HCT116 (cell line): ENCODE data around the gene GTF3C5. TPM values are rescaled to one million over a fixed set of nuclear protein-coding genes. Genes with fewer than 3 reads are reported as not detected.

Experiments
- ATAC-seq: fragments of 200-7000 bp; cut with Tn5 transposase; 2 replicates; pipeline ENCODE4 v1.9.1; 2020; ENCODE audit warnings: mild to moderate bottlenecking, moderate library complexity
- BruUV-seq: library from RNA; stranded (reverse); fragments of 400-500 nt; replicated peaks from 2 replicates; lab custom pipeline; 2021; lab: Mats Ljungman, UMichigan
- CTCF ChIA-PET: fragments of 300-600 bp; sonication (Branson Sonifier 250); formaldehyde crosslinking; loops from one replicate; lab custom pipeline; 2021; ENCODE audit warnings: antibody characterized with exemption; lab: Charles Lee
- POLR2A ChIA-PET: fragments of 300-600, 350-600 bp; sonication (Branson Sonifier 250); formaldehyde crosslinking; loops from one replicate; lab custom pipeline; 2021; ENCODE audit warnings: antibody characterized with exemption; lab: Charles Lee
- RAD21 ChIA-PET, 2 experiments: fragments of 300-600 bp; sonication (Branson Sonifier 250); formaldehyde crosslinking; loops; one replicate each; lab custom pipeline; 2023; ENCODE audit warnings: low total read pairs in 2 of 2; ENCODE audit not compliant: uncharacterized antibody in 2 of 2, unreplicated experiment in 2 of 2, low non-redundant PET in 1 of 2; lab: Charles Lee
- DNase-seq: peaks from one replicate; pipeline ENCODE4 v3.0.0-alpha.2; 2010; ENCODE audit warnings: low read depth, low spot score
- H2AFZ ChIP-seq: fragments of 200-600 bp; shearing (Covaris generic), sonication (generic); 2 replicates; pipeline ENCODE4 v1.6.1; 2017; ENCODE audit warnings: low read depth, mixed run types, mixed read lengths, antibody characterized with exemption, low read length; ENCODE audit not compliant: poor library complexity, severe bottlenecking
- H3K27ac ChIP-seq: 2 replicates; pipeline ENCODE4 v1.5.1; 2012; ENCODE audit warnings: low read depth, low read length
- H3K27me3 ChIP-seq: fragments of 200-600 bp; sonication (generic); 2 replicates; pipeline ENCODE4 v1.6.1; 2016; ENCODE audit warnings: mixed run types, low read length, mixed read lengths; ENCODE audit not compliant: insufficient read depth
- H3K36me3 ChIP-seq, 2 experiments: fragments of 200-500 bp in 1 of 2; fragments of 200-600 bp in 1 of 2; sonication (Bioruptor generic) in 1 of 2; sonication (generic) in 1 of 2; 2 replicates each; pipeline versions ENCODE4 v1.5.1 to v1.6.1; 2014 to 2016; ENCODE audit warnings: low read length in 2 of 2, inconsistent platforms in 1 of 2, mixed read lengths in 1 of 2, mixed run types in 1 of 2; ENCODE audit not compliant: insufficient read depth in 2 of 2, control insufficient read depth in 1 of 2
- H3K4me1 ChIP-seq, 2 experiments: fragments of 200-600 bp in 1 of 2; sonication (generic) in 1 of 2; 2 replicates each; pipeline versions ENCODE4 v1.5.1 to v1.6.1; 2012 to 2017; ENCODE audit warnings: low read length in 2 of 2, inconsistent platforms in 1 of 2, mild to moderate bottlenecking in 1 of 2, mixed read lengths in 1 of 2, mixed run types in 1 of 2, moderate library complexity in 1 of 2; ENCODE audit not compliant: insufficient read depth in 2 of 2, control insufficient read depth in 1 of 2
- H3K4me2 ChIP-seq: fragments of 200-600 bp; sonication (generic); 2 replicates; pipeline ENCODE4 v1.6.1; 2017; ENCODE audit warnings: mixed run types, low read length, mixed read lengths
- H3K4me3 ChIP-seq, 2 experiments: fragments of 200-600 bp in 1 of 2; sonication (generic) in 1 of 2; replicated peaks in 1 of 2; 2 replicates each; pipeline ENCODE4 v1.5.1; 2011 to 2016; ENCODE audit warnings: low read length in 2 of 2, control low read depth in 1 of 2, low read depth in 1 of 2, mild to moderate bottlenecking in 1 of 2, mixed read lengths in 1 of 2, mixed run types in 1 of 2
- H3K79me2 ChIP-seq: fragments of 200-600 bp; sonication (generic); 2 replicates; pipeline ENCODE4 v1.6.1; 2017; ENCODE audit warnings: mild to moderate bottlenecking, mixed run types, low read length, moderate library complexity, mixed read lengths; ENCODE audit not compliant: insufficient read depth
- H3K9ac ChIP-seq: fragments of 200-600 bp; sonication (generic); 2 replicates; pipeline ENCODE4 v1.6.1; 2016; ENCODE audit warnings: low read length, mixed read lengths
- H3K9me2 ChIP-seq: fragments of 200-600 bp; sonication (generic), shearing (Covaris generic); 2 replicates; pipeline ENCODE4 v1.6.1; 2017; ENCODE audit warnings: mixed run types, mild to moderate bottlenecking, moderate library complexity; ENCODE audit not compliant: insufficient read depth
- H3K9me3 ChIP-seq, 2 experiments: fragments of 200-500 bp in 1 of 2; fragments of 200-600 bp in 1 of 2; sonication (Bioruptor generic) in 1 of 2; sonication (generic) in 1 of 2; 2 replicates each; pipeline ENCODE4 v1.6.1; 2014 to 2017; ENCODE audit warnings: low read length in 2 of 2, mixed read lengths in 2 of 2, inconsistent platforms in 1 of 2, low read depth in 1 of 2, mild to moderate bottlenecking in 1 of 2, mixed run types in 1 of 2, moderate library complexity in 1 of 2; ENCODE audit not compliant: control insufficient read depth in 1 of 2, insufficient read depth in 1 of 2
- H4K20me1 ChIP-seq: fragments of 200-600 bp; sonication (generic), shearing (Covaris generic); 2 replicates; pipeline ENCODE4 v1.6.1; 2017; ENCODE audit warnings: mixed run types, mild to moderate bottlenecking, moderate library complexity; ENCODE audit not compliant: insufficient read depth
- EGR1 ChIP-seq: IDR thresholded peaks from 2 replicates; pipeline ENCODE4 v1.6.1; 2012; ENCODE audit warnings: low read depth
- ELF1 ChIP-seq: IDR thresholded peaks from 2 replicates; pipeline ENCODE4 v1.6.1; 2012; ENCODE audit warnings: low read depth, borderline replicate concordance
- EZH2 ChIP-seq: fragments of 200-600 bp; sonication (generic); IDR thresholded peaks from 2 replicates; pipeline ENCODE4 v1.6.1; 2017; ENCODE audit warnings: antibody characterized with exemption, mixed run types
- POLR2A ChIP-seq: IDR thresholded peaks from 2 replicates; pipeline ENCODE4 v1.7.0; 2011; ENCODE audit warnings: borderline replicate concordance; ENCODE audit not compliant: insufficient read depth, insufficient read length; ENCODE audit errors: extremely low read depth
- POLR2AphosphoS5 ChIP-seq: IDR thresholded peaks from 2 replicates; pipeline ENCODE4 v1.6.1; 2011; ENCODE audit warnings: mild to moderate bottlenecking, low read depth, low read length, moderate library complexity
- SP1 ChIP-seq: IDR thresholded peaks from 2 replicates; pipeline ENCODE4 v1.6.1; 2012; ENCODE audit warnings: low read depth
- TCF7L2 ChIP-seq: IDR thresholded peaks from 2 replicates; pipeline ENCODE4 v1.7.0; 2011; ENCODE audit warnings: borderline replicate concordance, inconsistent platforms; ENCODE audit not compliant: insufficient read depth, insufficient read length; ENCODE audit errors: extremely low read depth
- ZNF274 ChIP-seq: fragments of 200-500 bp; sonication (Bioruptor generic); IDR thresholded peaks from 2 replicates; pipeline ENCODE4 v1.6.1; 2014; ENCODE audit warnings: mild to moderate bottlenecking, low read depth, low read length, inconsistent platforms
- intact Hi-C: fragments of 100-400 bp; cut with micrococcal nuclease; formaldehyde crosslinking; loops from 2 replicates; pipeline ENCODE4 v1.10.0; 2022
- total RNA-seq: library from RNA; stranded (reverse); gene quantifications from one replicate; pipeline ENCODE4 v1.2.1, GENCODE V29; 2021; ENCODE audit not compliant: unreplicated experiment
- TF ChIP-seq, protein P1 (sequence below), 3 experiments: fragments of 200-600 bp in 1 of 3; sonication (generic) in 1 of 3; IDR thresholded peaks in 2 of 3; conservative IDR thresholded peaks in 1 of 3; 2 replicates each; pipeline ENCODE4 v1.5.1; 2012 to 2017; ENCODE audit warnings: low read depth in 2 of 3, low read length in 2 of 3, antibody characterized with exemption in 1 of 3, borderline replicate concordance in 1 of 3, control low read depth in 1 of 3, mild to moderate bottlenecking in 1 of 3, mixed read lengths in 1 of 3, mixed run types in 1 of 3, moderate library complexity in 1 of 3; ENCODE audit not compliant: insufficient read depth in 1 of 3
- TF ChIP-seq, protein P2 (sequence below): IDR thresholded peaks from 2 replicates; pipeline ENCODE4 v1.6.1; 2011; ENCODE audit warnings: mild to moderate bottlenecking, low read length, moderate library complexity; ENCODE audit not compliant: insufficient replicate concordance; ENCODE audit errors: extremely low read depth
- TF ChIP-seq, protein P3 (sequence below): IDR thresholded peaks from 2 replicates; pipeline ENCODE4 v1.6.1; 2012; ENCODE audit warnings: low read depth

Gene GTF3C5
- total RNA-seq, 1 experiment from 2014 or later, result 95.1 TPM

DNA sequence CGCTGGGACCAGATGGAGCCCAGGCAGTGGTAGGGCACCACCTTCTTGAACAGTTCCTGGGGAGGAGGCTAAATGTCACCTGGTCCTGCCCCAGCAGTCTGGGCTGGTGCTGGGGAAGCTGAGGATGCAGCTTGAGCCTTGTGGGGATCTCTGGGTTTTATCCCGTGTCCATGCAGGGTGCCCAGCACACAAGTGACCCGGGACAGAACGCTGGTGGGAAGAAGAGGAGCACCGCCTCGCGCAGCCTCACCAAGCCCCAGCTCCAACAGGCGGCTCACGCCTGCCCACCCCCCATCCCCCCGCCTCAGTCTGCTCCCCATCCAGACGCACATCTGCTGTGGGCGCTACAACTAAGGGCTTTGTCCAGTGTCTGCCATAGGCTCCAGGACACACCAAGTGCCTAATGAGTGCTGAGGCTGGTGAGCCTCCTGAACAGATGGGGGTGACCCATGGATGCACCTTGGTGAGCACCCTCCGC lies 76.5 kb downstream of the GTF3C5 start:
- H3K9me2 ChIP-seq, result no peaks in the 10 kb centered on the region
- ChIA-PET POLR2A (no interaction called here), CTCF (interaction anchor here (3.9 kb wide), 1 partner anchor 38 kb away, joined by 20 read pairs; no protein-coding TSS in a partner anchor), RAD21 (no interaction called here)
- H3K36me3 ChIP-seq, result peaks cover 21 to 44% of the 10 kb centered on the region in 2 experiments
- intact Hi-C loops, result no loop called here
- ATAC-seq, result no peak
- no peaks in the 10 kb centered on the region for H3K4me1 ChIP-seq
- H4K20me1 ChIP-seq, result no peaks in the 10 kb centered on the region
- H2AFZ ChIP-seq, result no peak overlapping the region
- H3K27ac ChIP-seq, result no peak overlapping the region
- no peak overlapping the region for H3K4me2 ChIP-seq
- no peaks in the 10 kb centered on the region for H3K27me3 ChIP-seq
- BruUV-seq, result no TSS peak
- no peak overlapping the region for H3K4me3 ChIP-seq
- H3K9ac ChIP-seq, result no peak overlapping the region
- no peak for DNase-seq
- TF ChIP-seq ZNF274 (no peak), SP1 (no peak), POLR2A (no peak), EGR1 (no peak), EZH2 (no peak), TCF7L2 (no peak), ELF1 (no peak), POLR2AphosphoS5 (no peak)
- TF ChIP-seq, protein P1, sequence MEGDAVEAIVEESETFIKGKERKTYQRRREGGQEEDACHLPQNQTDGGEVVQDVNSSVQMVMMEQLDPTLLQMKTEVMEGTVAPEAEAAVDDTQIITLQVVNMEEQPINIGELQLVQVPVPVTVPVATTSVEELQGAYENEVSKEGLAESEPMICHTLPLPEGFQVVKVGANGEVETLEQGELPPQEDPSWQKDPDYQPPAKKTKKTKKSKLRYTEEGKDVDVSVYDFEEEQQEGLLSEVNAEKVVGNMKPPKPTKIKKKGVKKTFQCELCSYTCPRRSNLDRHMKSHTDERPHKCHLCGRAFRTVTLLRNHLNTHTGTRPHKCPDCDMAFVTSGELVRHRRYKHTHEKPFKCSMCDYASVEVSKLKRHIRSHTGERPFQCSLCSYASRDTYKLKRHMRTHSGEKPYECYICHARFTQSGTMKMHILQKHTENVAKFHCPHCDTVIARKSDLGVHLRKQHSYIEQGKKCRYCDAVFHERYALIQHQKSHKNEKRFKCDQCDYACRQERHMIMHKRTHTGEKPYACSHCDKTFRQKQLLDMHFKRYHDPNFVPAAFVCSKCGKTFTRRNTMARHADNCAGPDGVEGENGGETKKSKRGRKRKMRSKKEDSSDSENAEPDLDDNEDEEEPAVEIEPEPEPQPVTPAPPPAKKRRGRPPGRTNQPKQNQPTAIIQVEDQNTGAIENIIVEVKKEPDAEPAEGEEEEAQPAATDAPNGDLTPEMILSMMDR (IDR thresholded peaks at IDR 0.05 in 2 of 3, conservative IDR thresholded peaks at IDR 0.05 in 1 of 3; ENCODE audit: borderline replicate concordance in 1 of 3, insufficient read depth in 1 of 3, low read depth in 2 of 3, low read length in 2 of 3), result no peak
- TF ChIP-seq, protein P2, sequence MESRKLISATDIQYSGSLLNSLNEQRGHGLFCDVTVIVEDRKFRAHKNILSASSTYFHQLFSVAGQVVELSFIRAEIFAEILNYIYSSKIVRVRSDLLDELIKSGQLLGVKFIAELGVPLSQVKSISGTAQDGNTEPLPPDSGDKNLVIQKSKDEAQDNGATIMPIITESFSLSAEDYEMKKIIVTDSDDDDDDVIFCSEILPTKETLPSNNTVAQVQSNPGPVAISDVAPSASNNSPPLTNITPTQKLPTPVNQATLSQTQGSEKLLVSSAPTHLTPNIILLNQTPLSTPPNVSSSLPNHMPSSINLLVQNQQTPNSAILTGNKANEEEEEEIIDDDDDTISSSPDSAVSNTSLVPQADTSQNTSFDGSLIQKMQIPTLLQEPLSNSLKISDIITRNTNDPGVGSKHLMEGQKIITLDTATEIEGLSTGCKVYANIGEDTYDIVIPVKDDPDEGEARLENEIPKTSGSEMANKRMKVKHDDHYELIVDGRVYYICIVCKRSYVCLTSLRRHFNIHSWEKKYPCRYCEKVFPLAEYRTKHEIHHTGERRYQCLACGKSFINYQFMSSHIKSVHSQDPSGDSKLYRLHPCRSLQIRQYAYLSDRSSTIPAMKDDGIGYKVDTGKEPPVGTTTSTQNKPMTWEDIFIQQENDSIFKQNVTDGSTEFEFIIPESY, result no peak
- TF ChIP-seq, protein P3, sequence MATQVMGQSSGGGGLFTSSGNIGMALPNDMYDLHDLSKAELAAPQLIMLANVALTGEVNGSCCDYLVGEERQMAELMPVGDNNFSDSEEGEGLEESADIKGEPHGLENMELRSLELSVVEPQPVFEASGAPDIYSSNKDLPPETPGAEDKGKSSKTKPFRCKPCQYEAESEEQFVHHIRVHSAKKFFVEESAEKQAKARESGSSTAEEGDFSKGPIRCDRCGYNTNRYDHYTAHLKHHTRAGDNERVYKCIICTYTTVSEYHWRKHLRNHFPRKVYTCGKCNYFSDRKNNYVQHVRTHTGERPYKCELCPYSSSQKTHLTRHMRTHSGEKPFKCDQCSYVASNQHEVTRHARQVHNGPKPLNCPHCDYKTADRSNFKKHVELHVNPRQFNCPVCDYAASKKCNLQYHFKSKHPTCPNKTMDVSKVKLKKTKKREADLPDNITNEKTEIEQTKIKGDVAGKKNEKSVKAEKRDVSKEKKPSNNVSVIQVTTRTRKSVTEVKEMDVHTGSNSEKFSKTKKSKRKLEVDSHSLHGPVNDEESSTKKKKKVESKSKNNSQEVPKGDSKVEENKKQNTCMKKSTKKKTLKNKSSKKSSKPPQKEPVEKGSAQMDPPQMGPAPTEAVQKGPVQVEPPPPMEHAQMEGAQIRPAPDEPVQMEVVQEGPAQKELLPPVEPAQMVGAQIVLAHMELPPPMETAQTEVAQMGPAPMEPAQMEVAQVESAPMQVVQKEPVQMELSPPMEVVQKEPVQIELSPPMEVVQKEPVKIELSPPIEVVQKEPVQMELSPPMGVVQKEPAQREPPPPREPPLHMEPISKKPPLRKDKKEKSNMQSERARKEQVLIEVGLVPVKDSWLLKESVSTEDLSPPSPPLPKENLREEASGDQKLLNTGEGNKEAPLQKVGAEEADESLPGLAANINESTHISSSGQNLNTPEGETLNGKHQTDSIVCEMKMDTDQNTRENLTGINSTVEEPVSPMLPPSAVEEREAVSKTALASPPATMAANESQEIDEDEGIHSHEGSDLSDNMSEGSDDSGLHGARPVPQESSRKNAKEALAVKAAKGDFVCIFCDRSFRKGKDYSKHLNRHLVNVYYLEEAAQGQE, result no peak
- no peaks in the 10 kb centered on the region for H3K9me3 ChIP-seq
- H3K79me2 ChIP-seq, result no peaks in the 10 kb centered on the region; the same call in 1 of the 2 replicates
